NB4 (cell line): Measurements from ENCODE around the gene NAALADL2.

Source experiments
- DNase-seq: peaks from one replicate; pipeline ENCODE4 v3.0.0; 2010; ENCODE audit warnings: low read depth
- H3K4me3 ChIP-seq: one replicate; pipeline ENCODE4 v1.5.1; 2011; ENCODE audit warnings: mild to moderate bottlenecking, low read depth, low read length, moderate library complexity
- MYC ChIP-seq: IDR thresholded peaks from 2 replicates; pipeline ENCODE4 v1.6.1; 2011; ENCODE audit warnings: low read depth, low read length
- POLR2A ChIP-seq: IDR thresholded peaks from 2 replicates; pipeline ENCODE4 v1.6.1; 2011; ENCODE audit warnings: mild to moderate bottlenecking; ENCODE audit not compliant: insufficient read length; ENCODE audit errors: extremely low read depth
- TF ChIP-seq, protein P1 (sequence below): IDR thresholded peaks from one replicate; pipeline ENCODE4 v1.5.1; 2012; ENCODE audit warnings: low read depth, low read length
- TF ChIP-seq, protein P2 (sequence below): IDR thresholded peaks from 2 replicates; pipeline ENCODE4 v1.6.1; 2011; ENCODE audit warnings: low read depth, low read length

Gene NAALADL2

DNA sequence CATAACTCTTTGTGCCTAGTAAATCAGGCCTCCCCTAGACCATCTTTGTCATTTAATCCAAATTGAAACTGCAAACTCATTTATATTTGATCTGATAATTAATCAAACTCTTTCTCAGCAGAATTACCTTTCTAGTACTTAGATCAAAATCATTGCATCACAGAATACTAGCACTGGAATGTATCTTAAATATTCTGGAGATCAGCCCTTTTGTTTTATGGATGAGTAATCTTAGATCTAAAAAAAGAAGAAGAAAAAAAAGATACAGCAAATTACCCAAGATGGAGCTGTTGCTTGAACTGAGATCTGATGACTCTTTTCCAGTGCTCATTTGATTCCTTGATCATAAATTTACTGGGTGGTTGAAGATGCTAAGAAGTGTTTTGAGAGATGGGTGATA lies 47.9 kb downstream of the NAALADL2 start:
- no peak for DNase-seq
- H3K4me3 ChIP-seq, result no peak overlapping the region
- TF ChIP-seq, protein P1, sequence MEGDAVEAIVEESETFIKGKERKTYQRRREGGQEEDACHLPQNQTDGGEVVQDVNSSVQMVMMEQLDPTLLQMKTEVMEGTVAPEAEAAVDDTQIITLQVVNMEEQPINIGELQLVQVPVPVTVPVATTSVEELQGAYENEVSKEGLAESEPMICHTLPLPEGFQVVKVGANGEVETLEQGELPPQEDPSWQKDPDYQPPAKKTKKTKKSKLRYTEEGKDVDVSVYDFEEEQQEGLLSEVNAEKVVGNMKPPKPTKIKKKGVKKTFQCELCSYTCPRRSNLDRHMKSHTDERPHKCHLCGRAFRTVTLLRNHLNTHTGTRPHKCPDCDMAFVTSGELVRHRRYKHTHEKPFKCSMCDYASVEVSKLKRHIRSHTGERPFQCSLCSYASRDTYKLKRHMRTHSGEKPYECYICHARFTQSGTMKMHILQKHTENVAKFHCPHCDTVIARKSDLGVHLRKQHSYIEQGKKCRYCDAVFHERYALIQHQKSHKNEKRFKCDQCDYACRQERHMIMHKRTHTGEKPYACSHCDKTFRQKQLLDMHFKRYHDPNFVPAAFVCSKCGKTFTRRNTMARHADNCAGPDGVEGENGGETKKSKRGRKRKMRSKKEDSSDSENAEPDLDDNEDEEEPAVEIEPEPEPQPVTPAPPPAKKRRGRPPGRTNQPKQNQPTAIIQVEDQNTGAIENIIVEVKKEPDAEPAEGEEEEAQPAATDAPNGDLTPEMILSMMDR, result no peak
- TF ChIP-seq, protein P2, sequence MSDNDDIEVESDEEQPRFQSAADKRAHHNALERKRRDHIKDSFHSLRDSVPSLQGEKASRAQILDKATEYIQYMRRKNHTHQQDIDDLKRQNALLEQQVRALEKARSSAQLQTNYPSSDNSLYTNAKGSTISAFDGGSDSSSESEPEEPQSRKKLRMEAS, result no peak
- TF ChIP-seq MYC (no peak), POLR2A (no peak)

DNA sequence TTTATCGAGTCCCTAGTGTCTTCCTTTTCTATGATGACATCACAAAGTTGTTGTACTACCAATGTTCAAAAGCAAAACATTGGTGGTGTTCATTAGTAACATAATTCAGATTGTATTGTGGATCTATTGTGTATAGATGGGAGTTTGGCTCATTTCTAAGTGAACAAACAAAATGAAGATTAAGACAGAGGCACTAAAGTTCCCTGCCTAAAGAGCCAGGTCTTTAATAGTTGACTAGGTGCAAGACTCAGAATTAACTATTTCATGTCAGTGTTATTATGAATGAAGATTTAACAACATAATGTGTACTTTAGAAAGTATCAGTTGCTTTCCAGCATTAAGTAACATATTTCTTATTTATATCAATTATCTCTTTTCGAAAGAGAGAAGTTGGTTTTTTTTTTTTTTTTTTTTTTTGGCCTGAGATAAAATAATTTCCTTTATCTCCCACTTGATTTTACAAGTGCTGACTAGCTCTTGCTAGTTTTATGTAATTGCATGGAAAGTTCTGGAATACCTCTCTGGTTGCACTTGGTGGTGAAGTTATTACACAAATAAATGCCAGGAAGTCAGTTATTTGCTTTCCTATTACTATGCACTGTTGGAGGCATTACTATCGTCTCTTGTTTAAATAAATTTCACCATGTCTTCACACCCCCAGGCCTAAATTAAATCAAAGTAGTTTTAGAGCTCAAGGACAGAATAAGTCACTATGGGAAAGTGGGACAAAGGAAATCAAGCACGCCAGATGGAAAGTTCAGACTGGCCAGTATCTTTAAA lies 48.7 kb downstream of the NAALADL2 start:
- H3K4me3 ChIP-seq, result no peak overlapping the region
- TF ChIP-seq POLR2A, result no peak
- TF ChIP-seq, protein P1, result no peak
- TF ChIP-seq, protein P2, result no peak
- no peak for TF ChIP-seq MYC
- DNase-seq, result no peak

DNA sequence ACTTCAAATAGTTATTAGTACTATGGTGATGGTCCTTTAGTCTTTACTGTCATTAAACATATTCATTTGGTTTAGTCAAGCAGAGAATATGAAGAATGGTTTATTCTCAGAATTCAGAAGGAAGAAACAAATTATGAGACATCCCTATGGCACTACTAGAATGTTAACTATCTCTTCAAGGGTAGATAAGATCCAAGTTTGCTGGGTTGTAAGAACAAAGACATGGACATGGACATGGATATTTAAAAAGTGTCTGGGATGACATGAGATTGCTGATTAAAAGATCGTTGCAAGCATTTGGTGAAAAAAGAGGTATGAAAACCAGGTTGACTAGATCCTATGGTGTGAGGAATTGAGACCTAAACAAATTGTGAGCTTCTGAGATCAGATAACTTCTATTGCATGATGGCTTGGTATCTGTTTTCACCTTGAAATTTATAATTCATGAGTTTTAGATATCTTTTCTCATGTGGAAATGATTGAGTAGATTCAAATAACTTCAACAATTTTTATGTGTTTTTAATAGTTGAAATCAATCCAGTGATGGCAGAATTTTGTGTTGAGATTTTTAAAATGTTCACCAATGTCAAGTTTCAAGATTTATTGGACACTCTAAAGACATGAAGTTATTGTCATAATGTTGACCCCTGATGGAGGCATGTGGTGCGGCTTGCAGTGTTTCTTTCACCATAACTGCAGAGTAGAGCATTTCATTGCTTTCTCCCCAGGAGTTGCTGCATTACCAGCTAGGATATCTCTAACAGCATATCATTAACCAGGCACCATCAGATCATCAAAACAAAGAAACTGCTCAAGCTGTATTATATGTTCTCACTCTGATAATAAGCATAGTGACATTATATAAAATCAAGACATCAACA lies 72.6 kb downstream of the NAALADL2 start:
- TF ChIP-seq POLR2A (no peak), MYC (no peak)
- TF ChIP-seq, protein P2, result no peak
- TF ChIP-seq, protein P1, result no peak
- DNase-seq, result no peak
- H3K4me3 ChIP-seq, result no peak overlapping the region

DNA sequence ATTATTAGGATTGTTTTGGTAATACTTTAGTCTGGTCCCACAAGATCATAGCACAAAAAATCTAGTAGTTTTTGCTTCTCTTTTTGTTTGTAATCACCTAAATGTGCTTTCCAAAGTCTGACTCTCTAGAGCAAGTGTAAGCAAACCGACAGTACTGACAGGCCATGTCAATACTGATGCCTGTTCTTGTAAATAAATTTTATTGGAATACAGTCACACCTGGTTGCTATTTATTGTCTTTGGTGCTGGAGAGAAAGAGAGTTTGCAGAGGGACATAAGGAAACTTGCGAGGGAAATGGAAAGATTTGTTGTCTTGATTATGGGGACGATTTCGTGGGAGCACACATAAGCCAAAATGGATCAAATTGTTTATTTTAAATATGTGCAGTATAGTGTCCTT lies 77.5 kb downstream of the NAALADL2 start:
- no peak for TF ChIP-seq POLR2A
- TF ChIP-seq, protein P1, result no peak
- TF ChIP-seq, protein P2, result no peak
- TF ChIP-seq MYC, result no peak
- DNase-seq, result no peak
- H3K4me3 ChIP-seq, result no peak overlapping the region

DNA sequence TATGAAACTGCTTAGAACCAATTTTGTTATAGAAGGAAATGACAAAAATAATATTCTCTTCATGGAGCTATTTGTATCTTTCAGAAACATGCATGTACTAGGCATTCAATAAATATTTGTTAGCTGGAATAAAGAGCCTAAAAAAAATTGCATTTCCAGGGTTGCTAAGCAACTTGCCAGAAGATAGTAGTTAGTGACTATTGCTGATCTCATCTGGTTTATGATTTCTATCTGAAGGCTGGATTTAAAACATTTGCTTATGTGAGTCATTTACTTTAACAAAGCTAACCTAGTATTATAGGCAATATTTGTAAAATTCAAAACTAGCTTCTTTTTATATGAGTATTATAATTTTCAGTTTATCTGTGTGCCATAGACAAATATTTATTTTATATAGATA lies 78.3 kb downstream of the NAALADL2 start:
- no peak overlapping the region for H3K4me3 ChIP-seq
- no peak for DNase-seq
- TF ChIP-seq, protein P1, result no peak
